ENCODE data around the gene SORBS1. TPM values are rescaled to one million over a fixed set of nuclear protein-coding genes. Genes with fewer than 3 reads are reported as not detected.

Gene SORBS1
- polyA plus RNA-seq, 1 donor from 2014 or later: 39.5 TPM

DNA sequence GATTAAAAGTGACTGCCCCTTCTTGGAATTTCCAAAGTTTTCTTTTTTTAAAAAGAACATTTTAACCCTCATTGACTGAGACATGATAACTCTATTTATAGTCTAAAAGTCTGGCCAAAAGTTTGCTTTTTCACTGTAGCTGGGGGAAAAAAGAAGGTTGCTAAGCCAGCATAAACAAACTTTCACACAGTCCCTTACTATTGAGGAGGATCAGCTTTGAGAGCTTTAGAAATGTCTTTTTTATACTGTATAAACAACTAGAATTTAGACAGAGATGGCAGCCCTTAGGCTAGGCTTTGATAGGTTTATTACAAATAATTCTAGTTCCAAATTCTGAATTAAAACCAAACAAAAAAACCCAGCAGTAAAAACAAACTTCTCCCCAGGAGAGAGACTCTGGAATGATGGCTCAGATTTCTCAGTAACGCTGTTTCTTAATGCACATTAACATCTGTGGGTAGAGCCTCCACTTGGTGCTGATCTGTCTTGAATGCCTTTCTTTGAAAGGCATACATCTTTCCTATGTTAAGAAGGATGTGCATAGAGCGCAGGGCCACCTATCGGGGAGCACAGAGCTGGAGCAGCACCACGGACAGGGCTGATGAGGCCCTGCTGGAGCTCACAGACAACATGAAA is 169.5 kb downstream of the SORBS1 start:
- peaks cover 9% of the 10 kb centered on the region for H3K36me3 ChIP-seq (ENCODE audit: insufficient read depth, low read length)
- no peak overlapping the region for H3K27ac ChIP-seq (ENCODE audit: low read length)
- no peak overlapping the region for H2AFZ ChIP-seq (ENCODE audit: low read depth, low read length)
- no peaks in the 10 kb centered on the region for H3K79me2 ChIP-seq (replicated peaks; ENCODE audit: insufficient read depth, low read length)
- H4K20me1 ChIP-seq (ENCODE audit: insufficient read depth): no peaks in the 10 kb centered on the region
- no peaks in the 10 kb centered on the region for H3K9me2 ChIP-seq (ENCODE audit: insufficient read depth, low read length)
- H3K27me3 ChIP-seq (ENCODE audit: insufficient read depth, low read depth, low read length): no peaks in the 10 kb centered on the region
- H3K4me3 ChIP-seq (ENCODE audit: low read length): no peak overlapping the region
- no peak overlapping the region for H3K4me2 ChIP-seq (ENCODE audit: low read length)
- no peak overlapping the region for H3K9ac ChIP-seq (ENCODE audit: low read length)
- no peaks in the 10 kb centered on the region for H3K9me3 ChIP-seq (ENCODE audit: low read length)
- TF ChIP-seq, protein P1, sequence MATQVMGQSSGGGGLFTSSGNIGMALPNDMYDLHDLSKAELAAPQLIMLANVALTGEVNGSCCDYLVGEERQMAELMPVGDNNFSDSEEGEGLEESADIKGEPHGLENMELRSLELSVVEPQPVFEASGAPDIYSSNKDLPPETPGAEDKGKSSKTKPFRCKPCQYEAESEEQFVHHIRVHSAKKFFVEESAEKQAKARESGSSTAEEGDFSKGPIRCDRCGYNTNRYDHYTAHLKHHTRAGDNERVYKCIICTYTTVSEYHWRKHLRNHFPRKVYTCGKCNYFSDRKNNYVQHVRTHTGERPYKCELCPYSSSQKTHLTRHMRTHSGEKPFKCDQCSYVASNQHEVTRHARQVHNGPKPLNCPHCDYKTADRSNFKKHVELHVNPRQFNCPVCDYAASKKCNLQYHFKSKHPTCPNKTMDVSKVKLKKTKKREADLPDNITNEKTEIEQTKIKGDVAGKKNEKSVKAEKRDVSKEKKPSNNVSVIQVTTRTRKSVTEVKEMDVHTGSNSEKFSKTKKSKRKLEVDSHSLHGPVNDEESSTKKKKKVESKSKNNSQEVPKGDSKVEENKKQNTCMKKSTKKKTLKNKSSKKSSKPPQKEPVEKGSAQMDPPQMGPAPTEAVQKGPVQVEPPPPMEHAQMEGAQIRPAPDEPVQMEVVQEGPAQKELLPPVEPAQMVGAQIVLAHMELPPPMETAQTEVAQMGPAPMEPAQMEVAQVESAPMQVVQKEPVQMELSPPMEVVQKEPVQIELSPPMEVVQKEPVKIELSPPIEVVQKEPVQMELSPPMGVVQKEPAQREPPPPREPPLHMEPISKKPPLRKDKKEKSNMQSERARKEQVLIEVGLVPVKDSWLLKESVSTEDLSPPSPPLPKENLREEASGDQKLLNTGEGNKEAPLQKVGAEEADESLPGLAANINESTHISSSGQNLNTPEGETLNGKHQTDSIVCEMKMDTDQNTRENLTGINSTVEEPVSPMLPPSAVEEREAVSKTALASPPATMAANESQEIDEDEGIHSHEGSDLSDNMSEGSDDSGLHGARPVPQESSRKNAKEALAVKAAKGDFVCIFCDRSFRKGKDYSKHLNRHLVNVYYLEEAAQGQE (IDR thresholded peaks at IDR 0.05; ENCODE audit: borderline replicate concordance): no peak
- TF ChIP-seq EP300 (conservative IDR thresholded peaks at IDR 0.05; ENCODE audit: poor library complexity, severe bottlenecking) (no peak), EZH2 (IDR thresholded peaks at IDR 0.05; ENCODE audit: borderline replicate concordance, insufficient read depth, low read length, poor library complexity, severe bottlenecking) (no peak), POLR2AphosphoS5 (IDR thresholded peaks at IDR 0.05) (no peak), RAD21 (conservative IDR thresholded peaks at IDR 0.05) (no peak), SMC3 (conservative IDR thresholded peaks at IDR 0.05; ENCODE audit: poor library complexity) (no peak), TAF1 (IDR thresholded peaks at IDR 0.05; ENCODE audit: low read depth) (no peak), MXI1 (conservative IDR thresholded peaks at IDR 0.05; ENCODE audit: poor library complexity, severe bottlenecking) (no peak)
- TF ChIP-seq, protein P2, sequence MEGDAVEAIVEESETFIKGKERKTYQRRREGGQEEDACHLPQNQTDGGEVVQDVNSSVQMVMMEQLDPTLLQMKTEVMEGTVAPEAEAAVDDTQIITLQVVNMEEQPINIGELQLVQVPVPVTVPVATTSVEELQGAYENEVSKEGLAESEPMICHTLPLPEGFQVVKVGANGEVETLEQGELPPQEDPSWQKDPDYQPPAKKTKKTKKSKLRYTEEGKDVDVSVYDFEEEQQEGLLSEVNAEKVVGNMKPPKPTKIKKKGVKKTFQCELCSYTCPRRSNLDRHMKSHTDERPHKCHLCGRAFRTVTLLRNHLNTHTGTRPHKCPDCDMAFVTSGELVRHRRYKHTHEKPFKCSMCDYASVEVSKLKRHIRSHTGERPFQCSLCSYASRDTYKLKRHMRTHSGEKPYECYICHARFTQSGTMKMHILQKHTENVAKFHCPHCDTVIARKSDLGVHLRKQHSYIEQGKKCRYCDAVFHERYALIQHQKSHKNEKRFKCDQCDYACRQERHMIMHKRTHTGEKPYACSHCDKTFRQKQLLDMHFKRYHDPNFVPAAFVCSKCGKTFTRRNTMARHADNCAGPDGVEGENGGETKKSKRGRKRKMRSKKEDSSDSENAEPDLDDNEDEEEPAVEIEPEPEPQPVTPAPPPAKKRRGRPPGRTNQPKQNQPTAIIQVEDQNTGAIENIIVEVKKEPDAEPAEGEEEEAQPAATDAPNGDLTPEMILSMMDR (IDR thresholded peaks at IDR 0.05; ENCODE audit: poor library complexity, severe bottlenecking): no peak
- no peaks in the 10 kb centered on the region for H3F3A ChIP-seq (ENCODE audit: insufficient read depth, low read length, poor library complexity, severe bottlenecking)

DNA sequence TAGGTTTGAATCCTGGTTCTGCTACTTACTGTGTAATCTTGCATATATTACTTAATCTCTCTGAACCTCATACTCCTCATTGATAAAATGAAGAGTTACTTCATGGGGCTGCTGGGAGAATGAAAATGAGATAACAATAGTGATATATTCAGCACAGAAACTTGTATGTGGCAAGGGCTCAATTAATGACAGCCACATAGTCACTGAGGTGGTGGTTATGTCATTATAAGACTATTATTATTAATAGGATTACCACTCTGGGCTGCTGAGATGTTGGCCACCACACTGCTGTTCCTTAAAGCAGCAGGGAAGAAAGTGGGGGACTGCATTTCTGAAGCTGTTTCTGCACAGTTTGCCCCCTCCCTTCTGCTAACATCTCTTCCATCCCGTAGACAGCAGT is 170.0 kb downstream of the SORBS1 start:
- Histone ChIP-seq H3K27me3 (ENCODE audit: insufficient read depth, low read depth, low read length) (no peaks in the 10 kb centered on the region), H4K20me1 (ENCODE audit: insufficient read depth) (no peaks in the 10 kb centered on the region), H3F3A (ENCODE audit: insufficient read depth, low read length, poor library complexity, severe bottlenecking) (no peaks in the 10 kb centered on the region), H3K79me2 (replicated peaks; ENCODE audit: insufficient read depth, low read length) (no peaks in the 10 kb centered on the region), H3K36me3 (ENCODE audit: insufficient read depth, low read length) (peaks cover 9% of the 10 kb centered on the region), H3K4me2 (ENCODE audit: low read length) (no peak overlapping the region), H3K9ac (ENCODE audit: low read length) (no peak overlapping the region), H3K4me3 (ENCODE audit: low read length) (no peak overlapping the region), H3K9me3 (ENCODE audit: low read length) (no peaks in the 10 kb centered on the region), H3K9me2 (ENCODE audit: insufficient read depth, low read length) (no peaks in the 10 kb centered on the region), H2AFZ (ENCODE audit: low read depth, low read length) (no peak overlapping the region), H3K27ac (ENCODE audit: low read length) (no peak overlapping the region)
- TF ChIP-seq TAF1 (IDR thresholded peaks at IDR 0.05; ENCODE audit: low read depth): no peak
- no peak for TF ChIP-seq MXI1 (conservative IDR thresholded peaks at IDR 0.05; ENCODE audit: poor library complexity, severe bottlenecking)
- TF ChIP-seq SMC3 (conservative IDR thresholded peaks at IDR 0.05; ENCODE audit: poor library complexity): no peak
- no peak for TF ChIP-seq EP300 (conservative IDR thresholded peaks at IDR 0.05; ENCODE audit: poor library complexity, severe bottlenecking)
- TF ChIP-seq, protein P2 (IDR thresholded peaks at IDR 0.05; ENCODE audit: poor library complexity, severe bottlenecking): no peak
- TF ChIP-seq RAD21 (conservative IDR thresholded peaks at IDR 0.05): no peak
- no peak for TF ChIP-seq POLR2AphosphoS5 (IDR thresholded peaks at IDR 0.05)

Measured in neural cell (in vitro differentiated cells).